ENCODE results near the gene GPC6. TPM values are rescaled to one million over a fixed set of nuclear protein-coding genes. Genes with fewer than 3 reads are reported as not detected.

GPC6 gene
- total and polyA plus RNA-seq, 2 donors (not counting 3 experiments of a cell fraction or from before 2014, with no cell fraction given): 0.01 TPM; not detected in 1

GRCh38 chr13:94195715-94196114, 969.1 kb downstream of the GPC6 start:
- no TSS peak for BruUV-seq (replicated peaks)
- no peaks in the 10 kb centered on the region for H3K4me1 ChIP-seq (ENCODE audit: control insufficient read depth, extremely low read depth, insufficient read depth, low read length)
- H3K9ac ChIP-seq (replicated peaks; ENCODE audit: extremely low read depth, insufficient read depth, low read length): no peak overlapping the region
- ChIA-PET POLR2A (no interaction called here), CTCF (no interaction called here)
- H4K20me1 ChIP-seq (replicated peaks; ENCODE audit: control insufficient read depth, extremely low read depth, insufficient read depth, low read length): no peaks in the 10 kb centered on the region
- H3K9me1 ChIP-seq (replicated peaks; ENCODE audit: control insufficient read depth, extremely low read depth, insufficient read depth, low read length): no peaks in the 10 kb centered on the region
- H3K27me3 ChIP-seq (ENCODE audit: control insufficient read depth in 2 of 2, insufficient read depth in 2 of 2, low read length in 2 of 2): no peaks in the 10 kb centered on the region
- H3K4me2 ChIP-seq (ENCODE audit: insufficient read depth, low read length): no peak overlapping the region
- H3K79me2 ChIP-seq (ENCODE audit: control insufficient read depth, insufficient read depth, low read length): no peaks in the 10 kb centered on the region
- dilution Hi-C loops (cut with MboI; ENCODE audit: extremely low pct_ligation_motif_present, low sequenced_read_pairs) (no loop called here), intact Hi-C loops (cut with micrococcal nuclease) (no loop called here)
- H3K36me3 ChIP-seq (ENCODE audit: control insufficient read depth in 2 of 2, extremely low read depth in 1 of 2, insufficient read depth in 2 of 2, low read length in 2 of 2): no peaks in the 10 kb centered on the region
- TF ChIP-seq MAX (IDR thresholded peaks at IDR 0.05; ENCODE audit: insufficient read depth, insufficient read length) (no peak), JUN (IDR thresholded peaks at IDR 0.05; ENCODE audit: borderline replicate concordance, insufficient read depth, insufficient read length, low read depth) (no peak), POLR2A (IDR thresholded peaks at IDR 0.05; ENCODE audit: low read depth, low read length) (no peak), FOS (IDR thresholded peaks at IDR 0.05; ENCODE audit: borderline replicate concordance, insufficient read depth, low read length) (no peak), EZH2 (IDR thresholded peaks at IDR 0.05; ENCODE audit: borderline replicate concordance, low read depth, low read length, severe bottlenecking) (no peak), POLR2AphosphoS5 (IDR thresholded peaks at IDR 0.05; ENCODE audit: insufficient read depth, low read depth, low read length) (no peak)
- H3K4me3 ChIP-seq (replicated peaks in 1 of 3; ENCODE audit: insufficient read depth in 1 of 3, low read depth in 1 of 3, low read length in 3 of 3): no peak overlapping the region
- H2AFZ ChIP-seq (ENCODE audit: low read depth, low read length): no peak overlapping the region
- H3K27ac ChIP-seq (ENCODE audit: insufficient read depth, low read depth, low read length): no peak overlapping the region
- DNase-seq (ENCODE audit: low read depth, low spot score) (no peak), FAIRE-seq (no peak)
- no peaks in the 10 kb centered on the region for H3K9me3 ChIP-seq (replicated peaks; ENCODE audit: control insufficient read depth, insufficient read depth, low read length)

GRCh38 chr13:94196413-94196812, 969.8 kb downstream of the GPC6 start:
- H3K4me2 ChIP-seq (ENCODE audit: insufficient read depth, low read length): no peak overlapping the region

More at GRCh38 chr13:94196413-94196812, 969.8 kb downstream of the GPC6 start:
- Histone ChIP-seq H3K27ac (ENCODE audit: insufficient read depth, low read depth, low read length) (no peak overlapping the region), H3K27me3 (ENCODE audit: control insufficient read depth in 2 of 2, insufficient read depth in 2 of 2, low read length in 2 of 2) (no peaks in the 10 kb centered on the region), H3K36me3 (ENCODE audit: control insufficient read depth in 2 of 2, extremely low read depth in 1 of 2, insufficient read depth in 2 of 2, low read length in 2 of 2) (no peaks in the 10 kb centered on the region), H3K9me3 (replicated peaks; ENCODE audit: control insufficient read depth, insufficient read depth, low read length) (no peaks in the 10 kb centered on the region), H3K4me1 (ENCODE audit: control insufficient read depth, extremely low read depth, insufficient read depth, low read length) (no peaks in the 10 kb centered on the region), H4K20me1 (replicated peaks; ENCODE audit: control insufficient read depth, extremely low read depth, insufficient read depth, low read length) (no peaks in the 10 kb centered on the region), H2AFZ (ENCODE audit: low read depth, low read length) (no peak overlapping the region), H3K79me2 (ENCODE audit: control insufficient read depth, insufficient read depth, low read length) (no peaks in the 10 kb centered on the region), H3K4me3 (replicated peaks in 1 of 3; ENCODE audit: insufficient read depth in 1 of 3, low read depth in 1 of 3, low read length in 3 of 3) (no peak overlapping the region), H3K9ac (replicated peaks; ENCODE audit: extremely low read depth, insufficient read depth, low read length) (no peak overlapping the region), H3K9me1 (replicated peaks; ENCODE audit: control insufficient read depth, extremely low read depth, insufficient read depth, low read length) (no peaks in the 10 kb centered on the region)
- dilution Hi-C loops (cut with MboI; ENCODE audit: extremely low pct_ligation_motif_present, low sequenced_read_pairs) (no loop called here), intact Hi-C loops (cut with micrococcal nuclease) (no loop called here)
- CTCF ChIA-PET: no interaction called here
- POLR2A ChIA-PET: no interaction called here
- TF ChIP-seq CTCF (IDR thresholded peaks at IDR 0.05; ENCODE audit: extremely low read depth in 1 of 2, insufficient read depth in 1 of 2, low read depth in 1 of 2, low read length in 2 of 2): no peak
- TF ChIP-seq JUN (IDR thresholded peaks at IDR 0.05; ENCODE audit: borderline replicate concordance, insufficient read depth, insufficient read length, low read depth): no peak
- TF ChIP-seq MYC (IDR thresholded peaks at IDR 0.05; ENCODE audit: low read depth, low read length): no peak
- TF ChIP-seq POLR2AphosphoS5 (IDR thresholded peaks at IDR 0.05; ENCODE audit: insufficient read depth, low read depth, low read length): no peak
- TF ChIP-seq FOS (IDR thresholded peaks at IDR 0.05; ENCODE audit: borderline replicate concordance, insufficient read depth, low read length): no peak
- no peak for TF ChIP-seq POLR2A (IDR thresholded peaks at IDR 0.05; ENCODE audit: low read depth, low read length)
- TF ChIP-seq MAX (IDR thresholded peaks at IDR 0.05; ENCODE audit: insufficient read depth, insufficient read length): no peak
- no peak for TF ChIP-seq GATA2 (IDR thresholded peaks at IDR 0.05; ENCODE audit: insufficient read depth, insufficient read length, low read depth, low read length)
- no peak for TF ChIP-seq EZH2 (IDR thresholded peaks at IDR 0.05; ENCODE audit: borderline replicate concordance, low read depth, low read length, severe bottlenecking)
- no TSS peak for BruUV-seq (replicated peaks)
- no peak for DNase-seq (ENCODE audit: low read depth, low spot score)
- no peak for FAIRE-seq

All from endothelial cell of umbilical vein (primary cell).